Stimulated activated naive CD4-positive, alpha-beta T cell (primary cell): ENCODE data around the gene ADCK2.
"Not testable (repeated sequence)": the region's sequence is repeated elsewhere in the genome, so short reads cannot be mapped to it uniquely, and the experiment has no call there.

Source experiments
- DNase-seq, 6 experiments: peaks; one replicate each; lab custom pipeline; 2025; lab: John Stamatoyannopoulos, UW

Gene ADCK2, protein sequence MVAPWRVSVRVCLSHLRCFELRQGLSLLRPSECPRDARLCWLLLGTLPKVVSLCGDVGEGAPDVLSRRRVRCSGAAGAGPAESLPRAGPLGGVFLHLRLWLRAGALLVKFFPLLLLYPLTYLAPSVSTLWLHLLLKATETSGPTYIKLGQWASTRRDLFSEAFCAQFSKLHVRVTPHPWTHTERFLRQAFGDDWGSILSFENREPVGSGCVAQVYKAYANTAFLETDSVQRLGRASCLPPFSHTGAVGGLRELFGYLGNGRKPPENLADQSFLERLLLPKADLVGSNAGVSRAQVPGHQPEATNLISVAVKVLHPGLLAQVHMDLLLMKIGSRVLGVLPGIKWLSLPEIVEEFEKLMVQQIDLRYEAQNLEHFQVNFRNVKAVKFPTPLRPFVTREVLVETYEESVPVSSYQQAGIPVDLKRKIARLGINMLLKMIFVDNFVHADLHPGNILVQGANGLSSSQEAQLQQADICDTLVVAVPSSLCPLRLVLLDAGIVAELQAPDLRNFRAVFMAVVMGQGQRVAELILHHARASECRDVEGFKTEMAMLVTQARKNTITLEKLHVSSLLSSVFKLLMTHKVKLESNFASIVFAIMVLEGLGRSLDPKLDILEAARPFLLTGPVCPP

DNA sequence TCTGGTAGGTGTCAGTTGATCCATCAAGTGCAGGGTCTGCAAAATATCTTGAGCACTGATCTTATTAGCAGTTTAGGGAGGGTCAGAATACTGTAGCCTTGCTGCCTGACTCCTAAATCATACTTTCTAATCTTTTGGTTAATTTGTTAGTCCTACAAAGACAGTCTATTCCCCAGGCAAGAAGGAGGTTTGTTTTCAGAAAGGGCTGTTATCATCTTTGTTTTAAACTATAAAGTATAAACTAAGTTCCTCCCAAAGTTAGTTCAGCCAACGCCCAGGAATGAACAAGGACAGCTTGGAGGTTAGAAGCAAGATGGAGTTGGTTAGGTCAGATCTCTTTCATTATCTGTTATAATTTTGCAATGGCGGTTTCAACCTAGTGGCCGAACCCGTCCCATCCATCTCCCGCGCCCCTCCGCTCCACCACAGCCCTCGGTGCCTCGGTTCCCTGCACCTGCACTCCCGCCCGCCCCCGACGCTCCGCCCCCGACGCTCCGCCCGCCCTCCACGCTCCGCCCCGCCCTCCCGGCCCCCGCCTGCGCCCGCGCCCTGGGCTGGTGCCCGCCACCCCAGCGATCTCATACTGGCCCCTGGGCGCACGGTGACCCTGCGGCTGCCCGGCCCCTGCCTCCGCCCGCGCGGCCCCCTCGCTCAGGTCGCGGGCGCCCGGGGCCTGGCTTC is at the start of gene ADCK2:
TSS of gene ADCK2 (plus strand) at position 564 of the 681 bp plus-strand sequence. CDS start 386 bp downstream, outside the sequence.
- DNase-seq, result peak in 5 of 6 experiments; percentile 38 to 83 (median 57)

GRCh38 chr7:140623980-140624379 is 48.8 kb upstream of the ADCK2 start:
- DNase-seq, result no peak

DNA sequence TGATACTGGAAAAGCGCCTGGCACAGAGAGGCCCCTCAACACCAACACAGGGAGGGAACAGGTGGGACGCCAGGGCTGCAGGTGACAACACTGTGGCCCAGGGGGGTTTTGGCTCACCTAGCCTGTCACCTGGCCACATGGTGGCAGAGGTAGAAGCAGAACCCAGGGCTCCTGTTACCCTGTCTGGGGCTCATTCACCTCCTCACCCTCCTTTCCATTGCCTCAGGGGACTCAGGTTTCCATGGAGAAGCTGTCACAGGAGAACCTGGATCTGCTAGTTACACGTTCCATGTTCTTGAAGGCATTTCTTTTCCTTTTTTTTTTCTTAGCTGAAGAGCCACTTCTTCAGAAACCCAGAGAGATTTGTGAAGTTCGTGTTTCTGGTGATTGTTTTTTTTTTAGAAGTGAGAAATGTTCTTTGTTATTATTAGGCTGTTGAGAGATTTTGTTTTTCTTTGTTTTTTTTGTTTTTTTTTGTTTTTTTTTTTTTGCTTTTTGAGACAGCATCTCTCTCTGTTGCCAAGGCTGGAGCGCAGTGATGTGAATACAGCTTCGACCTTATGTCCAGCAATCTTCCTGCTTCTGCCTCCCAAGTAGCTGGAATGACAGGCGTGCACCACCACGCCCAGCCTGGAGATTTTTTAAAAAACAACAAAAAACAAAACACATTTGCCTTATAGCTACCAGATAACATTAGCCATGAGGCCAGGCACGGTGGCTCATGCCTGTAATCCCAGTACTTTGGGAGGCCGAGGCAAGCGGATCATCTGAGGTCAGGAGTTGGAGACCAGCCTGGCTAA is 48.2 kb upstream of the ADCK2 start:
- DNase-seq, result no peak

- DNase-seq, result not testable (repeated sequence)
Measured at GRCh38 chr7:140625192-140625558, 47.6 kb upstream of the ADCK2 start.

- DNase-seq, result no peak
Measured at GRCh38 chr7:140625908-140626868, 46.6 kb upstream of the ADCK2 start.

GRCh38 chr7:140631021-140631420 is 41.7 kb upstream of the ADCK2 start:
- no peak for DNase-seq

GRCh38 chr7:140631602-140632001 is 41.1 kb upstream of the ADCK2 start:
- DNase-seq, result no peak

GRCh38 chr7:140635345-140635744 is 37.4 kb upstream of the ADCK2 start:
- no peak for DNase-seq

DNA sequence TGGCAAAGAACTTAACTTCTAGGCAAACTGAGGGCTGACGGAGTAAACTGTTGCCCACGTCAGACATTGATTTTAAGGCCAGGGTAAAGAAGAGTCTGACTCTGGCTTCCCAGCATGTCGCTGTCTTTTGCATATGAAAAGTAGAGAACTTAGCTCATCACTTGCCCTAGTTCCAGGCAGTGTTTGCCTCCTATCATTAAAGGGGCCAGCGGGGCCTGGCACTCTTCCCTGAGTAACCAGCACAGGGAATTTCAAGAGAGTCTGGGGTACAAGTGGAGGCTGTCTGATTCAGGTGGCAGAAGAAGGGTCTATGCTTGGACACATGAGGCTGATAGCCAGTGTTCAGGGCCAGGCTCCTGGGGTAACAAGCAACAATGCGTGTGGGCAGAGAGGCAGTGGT is 36.9 kb upstream of the ADCK2 start:
- no peak for DNase-seq

DNA sequence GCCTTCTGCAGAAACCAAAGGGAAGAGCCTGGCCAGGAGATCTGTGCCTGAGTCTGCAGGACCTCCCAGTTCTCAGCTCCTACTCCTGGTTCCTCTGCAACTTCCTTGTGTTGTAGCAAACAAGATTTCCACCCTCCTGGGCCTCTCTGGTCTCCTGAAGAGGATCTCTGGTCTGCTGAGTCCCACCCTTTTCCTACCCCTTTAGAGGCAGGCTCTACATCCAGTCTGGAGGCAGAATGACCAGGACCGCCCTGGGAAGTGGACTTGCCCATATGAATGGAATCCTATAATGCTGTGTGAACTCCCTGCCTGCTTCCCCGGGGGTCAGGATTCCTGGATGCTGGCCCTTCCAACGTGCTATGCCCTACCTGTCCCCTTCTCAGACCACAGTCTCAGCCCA is 35.3 kb upstream of the ADCK2 start:
- no peak for DNase-seq

DNA sequence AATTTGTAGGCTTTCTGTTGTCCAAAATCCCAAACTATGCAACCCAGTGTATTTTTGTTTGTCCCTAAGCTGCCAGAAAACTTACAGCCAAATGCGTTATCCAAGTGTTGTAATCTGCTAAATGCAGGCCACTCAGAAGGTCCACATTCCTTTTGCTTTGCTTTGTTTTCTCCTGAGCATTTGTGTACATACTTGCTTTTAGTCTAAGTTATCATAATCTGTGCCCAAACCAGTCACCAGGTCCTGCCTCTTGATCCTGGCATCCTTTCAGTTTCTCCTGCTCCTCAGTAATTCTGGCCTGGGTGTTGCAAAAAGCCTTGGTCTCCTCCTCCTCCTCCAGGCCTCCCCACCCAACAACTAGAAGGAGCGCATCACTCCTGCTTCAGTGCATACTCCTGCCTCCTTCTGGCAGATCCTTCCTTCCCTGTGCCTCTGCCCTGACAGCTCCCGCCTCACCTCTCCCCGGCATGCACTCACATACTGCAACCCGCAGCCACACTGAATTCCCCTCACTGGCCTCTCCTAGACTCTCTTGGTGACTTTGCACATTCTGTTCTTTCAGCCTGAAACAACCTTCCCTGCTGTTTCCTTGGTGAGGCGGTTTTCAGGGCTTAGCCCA is 34.5 kb upstream of the ADCK2 start:
- DNase-seq, result no peak

DNA sequence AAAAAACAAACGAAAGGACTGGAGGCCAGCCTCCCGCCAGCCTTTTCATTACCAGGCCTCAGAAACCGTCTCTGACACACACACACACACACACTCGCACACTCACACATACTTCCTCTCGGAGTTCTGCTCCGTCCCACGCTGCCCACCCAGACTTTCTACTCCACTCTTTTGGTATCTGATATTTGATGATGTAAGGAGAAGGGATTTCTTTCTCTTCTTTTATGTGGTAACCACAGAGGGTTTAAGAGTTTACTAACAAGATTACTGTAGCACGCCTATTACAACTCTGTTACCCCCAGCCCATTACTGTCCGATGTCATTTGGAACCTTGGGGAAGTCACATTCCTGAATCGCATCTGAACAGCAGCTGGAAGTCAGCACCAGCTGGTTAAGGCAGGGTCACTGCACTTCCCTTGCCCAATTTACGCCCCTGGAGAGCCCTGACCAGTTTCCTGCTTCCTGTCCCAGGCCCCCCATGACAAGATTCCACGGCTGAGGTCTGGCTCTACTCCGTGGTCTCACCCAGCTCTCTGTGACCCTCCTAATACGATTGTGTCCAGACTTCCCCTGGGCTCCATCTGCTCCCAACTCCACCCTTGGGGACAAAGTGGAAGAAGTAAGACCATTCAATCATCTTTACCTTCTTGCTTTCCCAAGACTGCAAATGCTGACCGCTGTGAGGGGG is 33.2 kb upstream of the ADCK2 start:
- DNase-seq, result peak in 2 of 6 experiments; percentile 2 to 17

DNA sequence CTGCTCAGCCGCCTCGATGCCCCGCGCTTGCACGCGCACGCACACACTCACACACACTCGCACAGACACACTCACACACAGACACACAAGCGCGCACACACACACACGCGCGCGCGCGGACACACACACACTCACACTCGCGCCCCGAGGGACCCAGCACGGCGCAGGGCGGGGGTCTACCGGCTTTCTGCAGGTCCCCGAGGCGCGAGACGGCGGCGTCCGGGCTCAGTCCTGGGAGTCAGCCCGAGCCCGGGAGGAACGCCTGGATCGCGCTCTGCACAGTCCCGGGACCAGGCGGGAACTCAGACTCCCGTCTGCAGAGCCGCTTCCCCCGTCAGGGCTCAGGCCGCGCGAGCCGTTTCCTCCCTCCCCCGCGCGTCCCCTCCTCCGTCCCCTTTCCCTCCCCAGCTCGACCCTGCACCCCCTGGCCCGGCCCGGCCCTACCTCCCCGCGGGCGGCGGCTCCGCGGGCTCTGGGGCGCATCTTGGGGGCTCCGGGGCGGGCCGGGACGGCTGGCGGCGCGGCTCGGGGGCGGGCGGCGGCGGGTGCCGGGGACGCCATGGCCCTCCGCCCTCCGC is 32.6 kb upstream of the ADCK2 start:
- peak in 2 of 6 experiments; percentile 9 to 34 for DNase-seq

- peak in 2 of 6 experiments; percentile 4 to 7 for DNase-seq
Measured at GRCh38 chr7:140640727-140641523, 31.8 kb upstream of the ADCK2 start, which contains the start of gene DENND2A. Gene DENND2A, minus strand, starts transcription at chr7:140640813. Its CDS starts 38,416 bp downstream, at chr7:140602397.

- no peak for DNase-seq
Measured at GRCh38 chr7:140641524-140642195, 31.1 kb upstream of the ADCK2 start.

GRCh38 chr7:140643416-140643815 is 29.3 kb upstream of the ADCK2 start:
- DNase-seq, result no peak

GRCh38 chr7:140644761-140645160 is 28.0 kb upstream of the ADCK2 start:
- DNase-seq, result not testable (repeated sequence)
